GM23338 (cell line): Measurements from ENCODE around the gene UBXN10.

Experiments
- POLR2AphosphoS5 ChIP-seq: IDR thresholded peaks from 2 replicates; pipeline ENCODE4 v1.6.1; 2016; ENCODE audit warnings: antibody characterized with exemption, low read depth
- TF ChIP-seq, protein P1 (sequence below), 2 experiments: fragments of 200-600 bp in 1 of 2; sonication (generic) in 1 of 2; conservative IDR thresholded peaks; 2 replicates each; pipeline versions ENCODE4 v1.5.1 to v1.6.1; 2016 to 2017; ENCODE audit warnings: antibody characterized with exemption in 2 of 2, low read depth in 2 of 2, mild to moderate bottlenecking in 2 of 2, moderate library complexity in 1 of 2

DNA sequence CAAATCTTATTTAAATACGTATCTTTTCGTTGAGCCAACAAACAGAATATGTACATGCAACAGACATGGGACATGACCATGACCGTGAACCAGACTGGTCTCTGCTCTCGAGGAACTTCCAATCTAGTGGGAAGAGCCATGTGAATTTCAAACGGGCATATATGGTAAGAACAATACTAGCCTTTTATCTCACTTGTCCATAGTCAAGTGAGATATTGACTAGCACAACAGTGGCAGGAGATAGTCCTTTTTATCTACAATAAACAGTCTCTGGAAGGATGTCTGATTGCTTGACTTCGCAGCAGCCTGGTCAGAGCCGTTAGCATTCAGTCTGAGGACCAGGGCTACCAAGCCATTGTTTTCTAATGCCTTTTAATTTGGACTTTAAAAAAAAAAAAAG, 13.0 kb downstream of the UBXN10 start:
- no peak for TF ChIP-seq POLR2AphosphoS5
- TF ChIP-seq, protein P1, sequence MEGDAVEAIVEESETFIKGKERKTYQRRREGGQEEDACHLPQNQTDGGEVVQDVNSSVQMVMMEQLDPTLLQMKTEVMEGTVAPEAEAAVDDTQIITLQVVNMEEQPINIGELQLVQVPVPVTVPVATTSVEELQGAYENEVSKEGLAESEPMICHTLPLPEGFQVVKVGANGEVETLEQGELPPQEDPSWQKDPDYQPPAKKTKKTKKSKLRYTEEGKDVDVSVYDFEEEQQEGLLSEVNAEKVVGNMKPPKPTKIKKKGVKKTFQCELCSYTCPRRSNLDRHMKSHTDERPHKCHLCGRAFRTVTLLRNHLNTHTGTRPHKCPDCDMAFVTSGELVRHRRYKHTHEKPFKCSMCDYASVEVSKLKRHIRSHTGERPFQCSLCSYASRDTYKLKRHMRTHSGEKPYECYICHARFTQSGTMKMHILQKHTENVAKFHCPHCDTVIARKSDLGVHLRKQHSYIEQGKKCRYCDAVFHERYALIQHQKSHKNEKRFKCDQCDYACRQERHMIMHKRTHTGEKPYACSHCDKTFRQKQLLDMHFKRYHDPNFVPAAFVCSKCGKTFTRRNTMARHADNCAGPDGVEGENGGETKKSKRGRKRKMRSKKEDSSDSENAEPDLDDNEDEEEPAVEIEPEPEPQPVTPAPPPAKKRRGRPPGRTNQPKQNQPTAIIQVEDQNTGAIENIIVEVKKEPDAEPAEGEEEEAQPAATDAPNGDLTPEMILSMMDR (conservative IDR thresholded peaks at IDR 0.05; ENCODE audit: low read depth in 2 of 2) = no peak
